ENCODE results near the gene IRF1. TPM values are rescaled to one million over a fixed set of nuclear protein-coding genes. Genes with fewer than 3 reads are reported as not detected.

Gene IRF1
- total RNA-seq, 1 experiment from 2014 or later, result 5.7 TPM

- no TSS peak for BruUV-seq (replicated peaks)
- no peak for DNase-seq (ENCODE audit: low spot score)
- Histone ChIP-seq H3K4me3 (ENCODE audit: low read depth, low read length, poor library complexity, severe bottlenecking) (no peak overlapping the region), H3K4me1 (ENCODE audit: insufficient read depth, low read length, poor library complexity, severe bottlenecking) (no peaks in the 10 kb centered on the region), H3K36me3 (ENCODE audit: insufficient read depth, low read length, poor library complexity, severe bottlenecking) (no peaks in the 10 kb centered on the region), H3K27me3 (replicated peaks; ENCODE audit: insufficient read depth, low read depth, low read length, poor library complexity) (no peaks in the 10 kb centered on the region), H3K9me3 (ENCODE audit: low read depth, low read length, poor library complexity, severe bottlenecking) (no peaks in the 10 kb centered on the region), H3K27ac (ENCODE audit: low read depth, low read length, poor library complexity, severe bottlenecking) (no peak overlapping the region)
- ChIA-PET CTCF (no interaction called here), POLR2A (ENCODE audit: low non-redundant PET) (no interaction called here)
- intact Hi-C loops (cut with micrococcal nuclease; ENCODE audit: unreplicated experiment), result no loop called here
- TF ChIP-seq CTCF (conservative IDR thresholded peaks at IDR 0.05; ENCODE audit: low read depth, low read length) (no peak), EZH2 (IDR thresholded peaks at IDR 0.05; ENCODE audit: borderline replicate concordance, low read depth, low read length, poor library complexity, severe bottlenecking) (no peak)
Measured at GRCh38 chr5:132444841-132445639, 45.5 kb downstream of the IRF1 start.

GRCh38 chr5:132444061-132444460 is 46.5 kb downstream of the IRF1 start:
- intact Hi-C loops (cut with micrococcal nuclease; ENCODE audit: unreplicated experiment), result no loop called here
- CTCF ChIA-PET, result no interaction called here
- DNase-seq (ENCODE audit: low spot score), result no peak
- no peak overlapping the region for H3K4me3 ChIP-seq (ENCODE audit: low read depth, low read length, poor library complexity, severe bottlenecking)
- H3K36me3 ChIP-seq (ENCODE audit: insufficient read depth, low read length, poor library complexity, severe bottlenecking), result no peaks in the 10 kb centered on the region
- H3K9me3 ChIP-seq (ENCODE audit: low read depth, low read length, poor library complexity, severe bottlenecking), result no peaks in the 10 kb centered on the region
- POLR2A ChIA-PET (ENCODE audit: low non-redundant PET), result no interaction called here
- no TSS peak for BruUV-seq (replicated peaks)
- H3K27me3 ChIP-seq (replicated peaks; ENCODE audit: insufficient read depth, low read depth, low read length, poor library complexity), result no peaks in the 10 kb centered on the region
- H3K4me1 ChIP-seq (ENCODE audit: insufficient read depth, low read length, poor library complexity, severe bottlenecking), result no peaks in the 10 kb centered on the region
- TF ChIP-seq EZH2 (IDR thresholded peaks at IDR 0.05; ENCODE audit: borderline replicate concordance, low read depth, low read length, poor library complexity, severe bottlenecking), result no peak
- no peak for TF ChIP-seq CTCF (conservative IDR thresholded peaks at IDR 0.05; ENCODE audit: low read depth, low read length)
- no peak overlapping the region for H3K27ac ChIP-seq (ENCODE audit: low read depth, low read length, poor library complexity, severe bottlenecking)

GRCh38 chr5:132439521-132440089 is 51.0 kb downstream of the IRF1 start:
- Histone ChIP-seq H3K4me1 (ENCODE audit: insufficient read depth, low read length, poor library complexity, severe bottlenecking) (peaks cover 11% of the 10 kb centered on the region), H3K27me3 (replicated peaks; ENCODE audit: insufficient read depth, low read depth, low read length, poor library complexity) (no peaks in the 10 kb centered on the region), H3K27ac (ENCODE audit: low read depth, low read length, poor library complexity, severe bottlenecking) (no peak overlapping the region), H3K4me3 (ENCODE audit: low read depth, low read length, poor library complexity, severe bottlenecking) (no peak overlapping the region), H3K36me3 (ENCODE audit: insufficient read depth, low read length, poor library complexity, severe bottlenecking) (no peaks in the 10 kb centered on the region), H3K9me3 (ENCODE audit: low read depth, low read length, poor library complexity, severe bottlenecking) (no peaks in the 10 kb centered on the region)
- CTCF ChIA-PET, result no interaction called here
- BruUV-seq (replicated peaks), result no TSS peak
- POLR2A ChIA-PET (ENCODE audit: low non-redundant PET), result no interaction called here
- TF ChIP-seq EZH2 (IDR thresholded peaks at IDR 0.05; ENCODE audit: borderline replicate concordance, low read depth, low read length, poor library complexity, severe bottlenecking) (no peak), CTCF (conservative IDR thresholded peaks at IDR 0.05; ENCODE audit: low read depth, low read length) (no peak)
- no peak for DNase-seq (ENCODE audit: low spot score)
- intact Hi-C loops (cut with micrococcal nuclease; ENCODE audit: unreplicated experiment), result no loop called here

Measured in A673 (cell line).